Lower lobe of right lung (tissue), 2 donors: ENCODE data around the gene FAM222B. TPM values are rescaled to one million over a fixed set of nuclear protein-coding genes. Genes with fewer than 3 reads are reported as not detected.
A peak's percentile ranks its signal among the peaks of the same experiment; 100 is the strongest.

Experiments
- ATAC-seq, 2 donors: fragments of 200-7000 bp; cut with Tn5 transposase; one replicate each; pipeline ENCODE4 v1.9.1; 2020 to 2022; ENCODE audit warnings: mild to moderate bottlenecking in 2 of 2, moderate library complexity in 2 of 2
- DNase-seq: peaks from one replicate; pipeline ENCODE4 v3.0.0-alpha.2; 2020
- H3K27ac ChIP-seq: fragments of 200-600 bp; one replicate; pipeline ENCODE4 v1.8.0; 2022
- H3K27me3 ChIP-seq: fragments of 200-600 bp; one replicate; pipeline ENCODE4 v1.8.0; 2022; ENCODE audit warnings: low read depth
- H3K36me3 ChIP-seq: fragments of 200-600 bp; one replicate; pipeline ENCODE4 v1.8.0; 2022; ENCODE audit warnings: mild to moderate bottlenecking
- H3K4me1 ChIP-seq: fragments of 200-600 bp; one replicate; pipeline ENCODE4 v1.8.0; 2022
- H3K4me3 ChIP-seq: fragments of 200-600 bp; one replicate; pipeline ENCODE4 v1.8.0; 2022; ENCODE audit warnings: mild to moderate bottlenecking
- H3K9me3 ChIP-seq: fragments of 200-600 bp; one replicate; pipeline ENCODE4 v1.8.0; 2022
- CTCF ChIP-seq: fragments of 200-600 bp; IDR thresholded peaks from one replicate; pipeline ENCODE4 v1.8.0; 2022; ENCODE audit warnings: antibody characterized with exemption, mild to moderate bottlenecking
- intact Hi-C: fragments of 100-400 bp; cut with DNase I; formaldehyde crosslinking; loops from one replicate; pipeline ENCODE4 v1.11.0; 2022
- total RNA-seq: library from RNA; stranded (reverse); fragmentation: NEBNext Ultra II Directional; extraction: Animal tissue kit (Norgen Biotek cat#: 25700); gene quantifications from one replicate; pipeline ENCODE4 v1.2.1, GENCODE V29; 2021
- donor health status: DM: no; HTN: yes; CAD: no; lungs with severe emphysema.

FAM222B gene
- total RNA-seq, 1 donor from 2014 or later = 21.7 TPM

DNA sequence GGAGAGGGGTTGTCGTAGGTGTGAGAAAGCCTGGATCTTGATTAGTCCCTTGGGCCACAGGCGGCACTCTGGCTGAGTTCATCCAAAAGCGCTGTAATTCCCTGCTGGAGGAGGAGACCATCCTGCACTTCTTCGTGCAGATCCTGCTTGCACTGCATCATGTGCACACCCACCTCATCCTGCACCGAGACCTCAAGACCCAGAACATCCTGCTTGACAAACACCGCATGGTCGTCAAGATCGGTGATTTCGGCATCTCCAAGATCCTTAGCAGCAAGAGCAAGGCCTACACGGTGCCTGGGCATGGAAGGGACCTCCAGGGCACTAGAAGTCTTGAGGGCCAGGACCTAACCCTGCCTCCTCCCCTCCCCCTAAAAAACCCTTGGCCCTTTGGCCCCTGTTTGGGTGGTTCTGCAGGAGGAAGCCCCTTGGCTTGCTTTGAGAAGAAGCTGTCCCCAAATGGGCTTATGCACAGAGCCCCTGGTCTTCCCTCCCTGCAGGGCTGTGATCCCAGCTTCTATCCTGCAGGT is 107.8 kb downstream of the FAM222B start:
- DNase-seq = peak; percentile 24
- Histone ChIP-seq H3K9me3 (no peaks in the 10 kb centered on the region), H3K36me3 (peaks cover 6% of the 10 kb centered on the region), H3K27me3 (no peaks in the 10 kb centered on the region), H3K4me3 (no peak overlapping the region), H3K27ac (no peak overlapping the region), H3K4me1 (peaks cover under 1% of the 10 kb centered on the region)
- ATAC-seq = no peak
- TF ChIP-seq CTCF = no peak
- intact Hi-C loops = no loop called here

DNA sequence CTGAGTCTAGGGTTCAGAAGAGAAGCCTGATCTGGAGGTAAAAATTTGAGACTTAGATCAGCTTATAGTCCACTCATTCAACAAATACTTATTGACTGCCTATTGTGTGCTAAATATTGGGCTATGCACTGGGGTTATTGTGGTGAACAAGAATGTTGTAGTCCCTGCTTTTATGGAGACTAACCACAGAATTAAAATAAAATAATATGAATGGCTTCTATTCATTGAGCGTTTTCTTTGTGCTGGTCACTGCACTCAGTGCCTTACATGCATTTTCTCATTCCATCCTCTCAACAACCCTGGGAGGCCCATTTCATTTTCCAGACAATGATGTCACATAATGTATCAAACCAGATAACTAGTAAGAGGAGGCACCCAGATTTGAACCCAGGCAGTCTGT is 109.2 kb downstream of the FAM222B start:
- no peak for ATAC-seq
- Histone ChIP-seq H3K36me3 (peaks cover 6% of the 10 kb centered on the region), H3K27me3 (no peaks in the 10 kb centered on the region), H3K4me1 (peaks cover 10% of the 10 kb centered on the region), H3K27ac (no peak overlapping the region), H3K4me3 (no peak overlapping the region), H3K9me3 (no peaks in the 10 kb centered on the region)
- no peak for DNase-seq
- intact Hi-C loops = no loop called here
- TF ChIP-seq CTCF = no peak

DNA sequence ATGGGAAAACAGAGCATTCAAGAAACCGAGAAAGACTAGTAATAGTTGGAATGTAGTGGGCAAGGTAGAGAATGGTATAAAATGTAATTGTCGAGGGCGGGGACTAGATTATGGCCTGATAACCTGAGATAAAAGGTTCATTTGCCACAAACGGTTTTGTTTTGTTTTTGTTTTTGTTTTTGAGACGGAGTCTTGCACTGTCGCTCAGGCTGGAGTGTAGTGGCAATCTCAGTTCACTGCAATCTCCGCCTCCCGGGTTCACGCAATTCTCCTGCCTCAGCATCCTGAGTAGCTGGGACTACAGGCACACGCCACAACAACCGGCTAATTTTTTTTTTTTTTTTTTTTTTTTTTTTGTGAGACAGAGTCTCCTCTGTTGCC is 112.7 kb downstream of the FAM222B start:
- no peaks in the 10 kb centered on the region for H3K9me3 ChIP-seq
- H3K36me3 ChIP-seq = no peaks in the 10 kb centered on the region
- ATAC-seq = no peak
- peaks cover 33% of the 10 kb centered on the region for H3K4me1 ChIP-seq
- H3K27me3 ChIP-seq = no peaks in the 10 kb centered on the region
- H3K27ac ChIP-seq = no peak overlapping the region
- no peak overlapping the region for H3K4me3 ChIP-seq
- intact Hi-C loops = no loop called here
- no peak for TF ChIP-seq CTCF
- DNase-seq = no peak

- Histone ChIP-seq H3K27ac (peak within 1 kb of the TSS; percentile 96), H3K9me3 (no peaks in the 10 kb centered on the region), H3K27me3 (no peaks in the 10 kb centered on the region), H3K36me3 (peaks cover 13% of the 10 kb centered on the region), H3K4me1 (peaks cover 46% of the 10 kb centered on the region), H3K4me3 (peak within 1 kb of the TSS; percentile 85)
- ATAC-seq = peak; percentile 82 to 86
- no peak for TF ChIP-seq CTCF
- intact Hi-C loops = no loop called here
- peak; percentile 96 for DNase-seq
Observed at GRCh38 chr17:28728364-28729200, 114.0 kb downstream of the FAM222B start, which contains the start of gene NEK8. Gene NEK8, plus strand, starts transcription at chr17:28728788. Its CDS starts 26 bp downstream, at chr17:28728814.

DNA sequence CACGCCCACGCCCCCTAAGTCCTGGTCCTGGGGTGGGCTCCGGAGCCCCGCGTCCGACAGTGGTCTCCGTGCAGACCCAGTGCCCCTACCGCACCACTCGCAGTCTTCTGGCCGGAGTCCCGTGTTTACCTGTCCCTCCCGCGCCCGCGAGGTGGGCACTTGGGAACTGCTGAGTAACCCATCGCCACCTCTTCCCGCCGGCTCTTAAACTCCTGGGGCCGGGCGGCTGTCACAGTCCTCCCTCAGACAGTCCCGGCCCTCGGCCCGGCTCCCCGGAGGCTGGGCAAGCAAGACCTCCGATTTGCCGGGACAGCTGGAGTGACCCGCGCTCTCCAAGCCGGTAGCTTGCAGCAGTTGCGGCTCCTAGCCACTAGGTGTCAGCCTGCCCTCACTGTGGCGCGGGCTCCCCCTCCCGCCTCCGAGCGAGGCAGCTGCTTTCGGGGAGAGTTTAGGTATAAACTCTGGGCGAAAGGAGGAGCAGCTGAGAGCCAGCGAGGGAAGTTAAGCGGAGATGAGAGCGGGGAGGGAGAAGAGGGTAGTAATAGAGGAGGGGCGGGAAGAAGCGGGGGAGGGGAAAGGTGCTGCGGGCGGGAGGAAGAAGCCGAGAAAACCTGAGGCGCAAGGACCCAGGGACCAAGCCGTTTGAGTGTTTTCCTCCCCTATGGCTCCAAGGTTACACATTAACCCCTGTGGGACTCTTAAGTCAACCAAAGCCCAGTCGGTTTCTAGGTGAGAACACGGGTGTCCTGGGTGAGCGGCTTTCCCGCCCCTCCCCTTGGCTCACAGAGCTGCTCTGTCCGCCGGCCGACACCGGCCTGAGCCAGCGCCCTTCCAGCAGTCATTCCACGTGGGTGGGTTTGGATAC is 115.7 kb downstream of the FAM222B start:
- Histone ChIP-seq H3K4me1 (peaks cover 63% of the 10 kb centered on the region), H3K27me3 (no peaks in the 10 kb centered on the region), H3K36me3 (peaks cover 30% of the 10 kb centered on the region), H3K9me3 (no peaks in the 10 kb centered on the region), H3K27ac (peak overlapping the region; percentile 96), H3K4me3 (peak overlapping the region; percentile 85)
- TF ChIP-seq CTCF = peak; percentile 99
- intact Hi-C loops = no loop called here
- ATAC-seq = peak; percentile 79 to 89
- peak; percentile 95 for DNase-seq
